Endodermal cell (in vitro differentiated cells): ENCODE measurements around the gene COL18A1. TPM values are rescaled to one million over a fixed set of nuclear protein-coding genes. Genes with fewer than 3 reads are reported as not detected.

Experiments used
- DNase-seq: peaks from one replicate; pipeline ENCODE4 v3.0.0-alpha.2; 2017
- H3K27ac ChIP-seq: 2 replicates; pipeline ENCODE4 v1.5.1; 2013; ENCODE audit warnings: mild to moderate bottlenecking, low read depth, low read length, moderate library complexity
- H3K27me3 ChIP-seq: 2 replicates; pipeline ENCODE4 v1.6.1; 2013; ENCODE audit warnings: mild to moderate bottlenecking, low read length, moderate library complexity; ENCODE audit not compliant: insufficient read depth, control insufficient read depth, poor library complexity, severe bottlenecking
- H3K36me3 ChIP-seq: 2 replicates; pipeline ENCODE4 v1.7.0; 2013; ENCODE audit warnings: mild to moderate bottlenecking, low read length, moderate library complexity; ENCODE audit not compliant: control insufficient read depth, insufficient read depth
- H3K4me1 ChIP-seq: one replicate; pipeline ENCODE4 v1.7.0; 2013; ENCODE audit warnings: low read length; ENCODE audit not compliant: control insufficient read depth, insufficient read depth
- H3K4me3 ChIP-seq: 2 replicates; pipeline ENCODE4 v1.5.1; 2013; ENCODE audit warnings: mild to moderate bottlenecking, low read length, moderate library complexity
- H3K9ac ChIP-seq: 2 replicates; pipeline ENCODE4 v1.6.1; 2013; ENCODE audit warnings: mild to moderate bottlenecking, low read length, moderate library complexity; ENCODE audit not compliant: poor library complexity, severe bottlenecking; ENCODE audit errors: extremely low read depth
- H3K9me3 ChIP-seq: 2 replicates; pipeline ENCODE4 v1.6.1; 2013; ENCODE audit warnings: mild to moderate bottlenecking, low read length, moderate library complexity; ENCODE audit not compliant: control insufficient read depth
- H3K27ac Mint-ChIP-seq: 2 replicates; pipeline ENCODE4 v1.8.0; 2020; ENCODE audit warnings: mixed read lengths
- H3K27me3 Mint-ChIP-seq: 2 replicates; pipeline ENCODE4 v1.8.0; 2021; ENCODE audit warnings: mild to moderate bottlenecking, mixed read lengths; ENCODE audit not compliant: insufficient read depth
- H3K36me3 Mint-ChIP-seq: 2 replicates; pipeline ENCODE4 v1.8.0; 2020; ENCODE audit warnings: low read depth, mixed read lengths
- H3K4me1 Mint-ChIP-seq: 2 replicates; pipeline ENCODE4 v1.8.0; 2020; ENCODE audit warnings: mixed read lengths
- H3K4me3 Mint-ChIP-seq: 2 replicates; pipeline ENCODE4 v1.8.0; 2020; ENCODE audit warnings: mild to moderate bottlenecking, moderate library complexity, mixed read lengths
- H3K9me3 Mint-ChIP-seq: 2 replicates; pipeline ENCODE4 v1.8.0; 2020; ENCODE audit warnings: mild to moderate bottlenecking, mixed read lengths
- CTCF ChIP-seq: fragments of 200-600 bp; sonication (generic); conservative IDR thresholded peaks from 2 replicates; pipeline ENCODE4 v1.5.0; 2021; ENCODE audit warnings: antibody characterized with exemption, mild to moderate bottlenecking
- WGBS, 2 experiments: methylation state at CpG; one replicate each; pipeline versions ENCODE4 v1.1.5 to v1.1.7; 2013; ENCODE audit warnings: missing lambda C conversion rate in 2 of 2, mixed read lengths in 1 of 2; ENCODE audit not compliant: insufficient coverage in 1 of 2, insufficient read length in 1 of 2; 5-methylcytosine and 5-hydroxymethylcytosine counted together
- total RNA-seq, 2 donors: library from RNA; stranded (reverse); fragmentation: NEBNext Ultra II Directional in 1 of 2; extraction: Animal tissue kit (Norgen Biotek cat#: 25700) in 1 of 2; gene quantifications; 2 replicates in 1 of 2; 3 replicates in 1 of 2; pipeline ENCODE4 v1.2.1, GENCODE V29; 2021

COL18A1 gene
- total RNA-seq, 2 donors from 2014 or later = 332 to 398 TPM

- H3K4me1 ChIP-seq = peaks cover 17% of the 10 kb centered on the region
- Mint-ChIP-seq H3K4me3 (no peak overlapping the region), H3K27me3 (no peaks in the 10 kb centered on the region), H3K27ac (peak overlapping the region; percentile 96), H3K4me1 (peaks cover 38% of the 10 kb centered on the region), H3K36me3 (peaks cover 17% of the 10 kb centered on the region), H3K9me3 (no peaks in the 10 kb centered on the region)
- TF ChIP-seq CTCF = no peak
- H3K27ac ChIP-seq = peak overlapping the region; percentile 97
- peak overlapping the region; percentile 78 for H3K9ac ChIP-seq
- 90 to 91% methylated on average over 25 to 32 of the region's 32 CpGs for WGBS, 2 experiments
- peak; percentile 53 for DNase-seq
- H3K9me3 ChIP-seq = no peaks in the 10 kb centered on the region
- no peaks in the 10 kb centered on the region for H3K27me3 ChIP-seq
- H3K36me3 ChIP-seq = peaks cover 14% of the 10 kb centered on the region
- H3K4me3 ChIP-seq = no peak overlapping the region
Measured at GRCh38 chr21:45429221-45430175, 24.5 kb downstream of the COL18A1 start.

GRCh38 chr21:45430521-45431501 is 25.8 kb downstream of the COL18A1 start:
- Histone ChIP-seq H3K27me3 (no peaks in the 10 kb centered on the region), H3K36me3 (peaks cover 14% of the 10 kb centered on the region), H3K9ac (peak overlapping the region; percentile 78), H3K27ac (peak overlapping the region; percentile 97), H3K4me3 (no peak overlapping the region), H3K9me3 (no peaks in the 10 kb centered on the region), H3K4me1 (peaks cover 17% of the 10 kb centered on the region)
- no peak for TF ChIP-seq CTCF
- Mint-ChIP-seq H3K4me1 (peaks cover 38% of the 10 kb centered on the region), H3K27me3 (no peaks in the 10 kb centered on the region), H3K9me3 (no peaks in the 10 kb centered on the region), H3K4me3 (peak overlapping the region; percentile 38), H3K36me3 (peaks cover 17% of the 10 kb centered on the region), H3K27ac (peak overlapping the region; percentile 96)
- DNase-seq = peak; percentile 93
- WGBS, 2 experiments = 25 to 47% methylated on average over 26 to 36 of the region's 48 CpGs
